Peyer's patch (tissue), 4 donors: ENCODE results near the gene DOCK1.

Experiments used
- POLR2A ChIP-seq, 2 donors: fragments of 450-650 bp; IDR thresholded peaks; one replicate each; pipeline ENCODE4 v1.5.1; 2017; ENCODE audit warnings: antibody characterized with exemption in 2 of 2, mild to moderate bottlenecking in 2 of 2, moderate library complexity in 2 of 2
- TF ChIP-seq, protein P1 (sequence below), 6 experiments: fragments of 450-650 bp in 4 of 6; fragments of 200-600 bp in 2 of 6; sonication (generic) in 1 of 6; IDR thresholded peaks; one replicate each; pipeline ENCODE4 v1.5.1; 2017 to 2019; ENCODE audit warnings: antibody characterized with exemption in 6 of 6, mild to moderate bottlenecking in 3 of 6, moderate library complexity in 1 of 6

DNA sequence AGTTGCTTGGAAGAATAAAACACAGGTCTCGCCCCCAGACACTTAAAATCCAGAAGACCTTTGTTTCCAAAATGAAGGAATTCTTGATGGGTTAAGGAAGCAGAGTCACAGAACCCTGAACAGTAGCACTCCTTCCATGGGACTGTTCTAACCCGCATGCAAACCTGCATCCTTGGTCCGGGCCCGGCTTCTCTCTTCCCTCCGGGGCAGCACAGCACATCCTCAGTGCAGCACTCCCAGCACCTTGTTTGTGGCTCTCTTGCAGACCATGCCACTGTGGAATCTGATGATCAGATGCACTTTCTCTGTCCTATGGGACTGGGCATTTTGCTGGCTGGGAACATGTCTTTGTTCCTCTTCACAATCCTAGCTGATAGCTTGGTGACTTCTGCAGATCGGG is 257.6 kb downstream of the DOCK1 start:
- TF ChIP-seq, protein P1, sequence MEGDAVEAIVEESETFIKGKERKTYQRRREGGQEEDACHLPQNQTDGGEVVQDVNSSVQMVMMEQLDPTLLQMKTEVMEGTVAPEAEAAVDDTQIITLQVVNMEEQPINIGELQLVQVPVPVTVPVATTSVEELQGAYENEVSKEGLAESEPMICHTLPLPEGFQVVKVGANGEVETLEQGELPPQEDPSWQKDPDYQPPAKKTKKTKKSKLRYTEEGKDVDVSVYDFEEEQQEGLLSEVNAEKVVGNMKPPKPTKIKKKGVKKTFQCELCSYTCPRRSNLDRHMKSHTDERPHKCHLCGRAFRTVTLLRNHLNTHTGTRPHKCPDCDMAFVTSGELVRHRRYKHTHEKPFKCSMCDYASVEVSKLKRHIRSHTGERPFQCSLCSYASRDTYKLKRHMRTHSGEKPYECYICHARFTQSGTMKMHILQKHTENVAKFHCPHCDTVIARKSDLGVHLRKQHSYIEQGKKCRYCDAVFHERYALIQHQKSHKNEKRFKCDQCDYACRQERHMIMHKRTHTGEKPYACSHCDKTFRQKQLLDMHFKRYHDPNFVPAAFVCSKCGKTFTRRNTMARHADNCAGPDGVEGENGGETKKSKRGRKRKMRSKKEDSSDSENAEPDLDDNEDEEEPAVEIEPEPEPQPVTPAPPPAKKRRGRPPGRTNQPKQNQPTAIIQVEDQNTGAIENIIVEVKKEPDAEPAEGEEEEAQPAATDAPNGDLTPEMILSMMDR (IDR thresholded peaks at IDR 0.05): no peak
- no peak for TF ChIP-seq POLR2A (IDR thresholded peaks at IDR 0.05)
